ENCODE data around the gene RAD51B. TPM values are rescaled to one million over a fixed set of nuclear protein-coding genes. Genes with fewer than 3 reads are reported as not detected.
"Not testable (repeated sequence)": the region's sequence is repeated elsewhere in the genome, so short reads cannot be mapped to it uniquely, and the experiment has no call there.

Gene RAD51B
- total RNA-seq, 2 donors from 2014 or later, result 9.3 to 12.1 TPM

DNA sequence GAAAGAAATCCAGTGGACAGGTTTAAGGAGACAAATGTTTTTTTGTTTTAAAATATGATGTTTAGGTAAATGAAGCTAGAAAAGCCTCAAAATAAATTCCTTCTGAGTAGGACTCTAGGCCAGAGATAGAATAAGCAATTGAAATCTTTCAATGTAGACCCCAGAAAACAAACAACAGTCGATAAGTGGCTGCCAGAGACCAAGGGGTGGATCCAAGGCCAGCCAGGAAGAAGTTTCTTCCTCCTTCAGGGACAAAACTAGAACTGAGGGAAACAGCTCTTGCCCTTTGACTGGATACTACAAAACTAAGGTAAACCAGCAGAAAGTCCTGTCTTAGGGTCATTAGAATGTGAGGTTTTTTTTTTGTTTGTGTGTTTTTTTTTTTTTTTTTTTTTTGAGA is 481.6 kb downstream of the RAD51B start:
- Histone ChIP-seq H3K27ac (no peak overlapping the region), H3K9me3 (no peaks in the 10 kb centered on the region)
- ATAC-seq (ENCODE audit: insufficient number of reproducible peaks, low FRiP score, low read depth), result no peak

DNA sequence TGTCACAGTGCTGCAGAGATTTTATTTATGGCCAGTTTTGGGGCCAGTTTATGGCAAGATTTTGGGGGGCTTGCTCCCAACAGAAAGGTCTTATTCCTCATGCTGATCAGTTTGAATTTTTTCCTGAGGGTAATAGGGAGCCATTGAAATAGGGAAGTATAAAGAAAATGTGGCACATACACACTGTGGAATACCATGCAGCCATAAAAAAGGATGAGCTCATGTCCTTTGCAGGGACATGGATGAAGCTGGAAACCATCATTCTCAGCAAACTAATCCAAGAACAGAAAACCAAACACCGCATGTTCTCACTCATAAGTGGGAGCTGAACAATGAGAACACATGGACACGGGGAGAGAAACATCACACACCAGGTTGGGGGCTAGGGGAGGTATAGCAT is 483.4 kb downstream of the RAD51B start:
- H3K4me3 ChIP-seq; H3K9me3 ChIP-seq; H3K36me3 ChIP-seq; H3K27ac ChIP-seq; H3K27me3 ChIP-seq (replicated peaks; ENCODE audit: insufficient read depth); DNase-seq (ENCODE audit: low spot score); ATAC-seq (ENCODE audit: insufficient number of reproducible peaks, low FRiP score, low read depth): not testable (repeated sequence)
- peaks cover 0 to 20% of the 10 kb centered on the region in 2 donors for H3K4me1 ChIP-seq (ENCODE audit: control insufficient read depth in 1 of 2, low read depth in 2 of 2)

More for the DNA sequence above, 481.6 kb downstream of the RAD51B start:
- H3K36me3 ChIP-seq, result no peaks in the 10 kb centered on the region
- H3K27me3 ChIP-seq (replicated peaks; ENCODE audit: insufficient read depth), result no peaks in the 10 kb centered on the region
- TF ChIP-seq, protein P1, sequence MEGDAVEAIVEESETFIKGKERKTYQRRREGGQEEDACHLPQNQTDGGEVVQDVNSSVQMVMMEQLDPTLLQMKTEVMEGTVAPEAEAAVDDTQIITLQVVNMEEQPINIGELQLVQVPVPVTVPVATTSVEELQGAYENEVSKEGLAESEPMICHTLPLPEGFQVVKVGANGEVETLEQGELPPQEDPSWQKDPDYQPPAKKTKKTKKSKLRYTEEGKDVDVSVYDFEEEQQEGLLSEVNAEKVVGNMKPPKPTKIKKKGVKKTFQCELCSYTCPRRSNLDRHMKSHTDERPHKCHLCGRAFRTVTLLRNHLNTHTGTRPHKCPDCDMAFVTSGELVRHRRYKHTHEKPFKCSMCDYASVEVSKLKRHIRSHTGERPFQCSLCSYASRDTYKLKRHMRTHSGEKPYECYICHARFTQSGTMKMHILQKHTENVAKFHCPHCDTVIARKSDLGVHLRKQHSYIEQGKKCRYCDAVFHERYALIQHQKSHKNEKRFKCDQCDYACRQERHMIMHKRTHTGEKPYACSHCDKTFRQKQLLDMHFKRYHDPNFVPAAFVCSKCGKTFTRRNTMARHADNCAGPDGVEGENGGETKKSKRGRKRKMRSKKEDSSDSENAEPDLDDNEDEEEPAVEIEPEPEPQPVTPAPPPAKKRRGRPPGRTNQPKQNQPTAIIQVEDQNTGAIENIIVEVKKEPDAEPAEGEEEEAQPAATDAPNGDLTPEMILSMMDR (IDR thresholded peaks at IDR 0.05), result no peak
- no peak for DNase-seq (ENCODE audit: low spot score)
- H3K4me3 ChIP-seq, result no peak overlapping the region
- peaks cover 0 to 11% of the 10 kb centered on the region in 2 donors for H3K4me1 ChIP-seq (ENCODE audit: control insufficient read depth in 1 of 2, low read depth in 2 of 2)

DNA sequence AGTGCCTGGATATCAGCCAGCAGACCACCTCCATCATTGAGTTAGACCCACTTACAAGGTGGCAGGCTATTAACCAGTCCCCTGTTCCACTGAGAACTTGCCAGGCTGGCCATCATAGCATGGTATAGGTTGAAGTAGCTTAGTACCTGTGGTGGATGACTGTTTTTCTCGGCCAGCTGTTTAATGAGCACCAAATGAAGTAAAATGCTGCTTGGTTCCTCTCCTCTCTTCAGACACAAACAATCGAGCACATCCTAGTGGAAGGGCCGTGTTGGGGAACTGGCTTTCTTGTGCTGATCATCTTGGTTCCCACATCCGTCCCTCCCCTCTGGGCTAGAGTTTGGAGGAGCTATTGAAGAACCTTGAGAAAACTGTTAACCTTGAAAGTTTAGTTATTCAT is 486.2 kb downstream of the RAD51B start:
- TF ChIP-seq, protein P1 (IDR thresholded peaks at IDR 0.05), result no peak
- Histone ChIP-seq H3K36me3 (no peaks in the 10 kb centered on the region), H3K4me3 (no peak overlapping the region), H3K27me3 (replicated peaks; ENCODE audit: insufficient read depth) (no peaks in the 10 kb centered on the region), H3K27ac (no peak overlapping the region), H3K4me1 (ENCODE audit: control insufficient read depth in 1 of 2, low read depth in 2 of 2) (peaks cover 18 to 37% of the 10 kb centered on the region in 2 donors), H3K9me3 (no peaks in the 10 kb centered on the region)
- DNase-seq (ENCODE audit: low spot score) (no peak), ATAC-seq (ENCODE audit: insufficient number of reproducible peaks, low FRiP score, low read depth) (no peak)

DNA sequence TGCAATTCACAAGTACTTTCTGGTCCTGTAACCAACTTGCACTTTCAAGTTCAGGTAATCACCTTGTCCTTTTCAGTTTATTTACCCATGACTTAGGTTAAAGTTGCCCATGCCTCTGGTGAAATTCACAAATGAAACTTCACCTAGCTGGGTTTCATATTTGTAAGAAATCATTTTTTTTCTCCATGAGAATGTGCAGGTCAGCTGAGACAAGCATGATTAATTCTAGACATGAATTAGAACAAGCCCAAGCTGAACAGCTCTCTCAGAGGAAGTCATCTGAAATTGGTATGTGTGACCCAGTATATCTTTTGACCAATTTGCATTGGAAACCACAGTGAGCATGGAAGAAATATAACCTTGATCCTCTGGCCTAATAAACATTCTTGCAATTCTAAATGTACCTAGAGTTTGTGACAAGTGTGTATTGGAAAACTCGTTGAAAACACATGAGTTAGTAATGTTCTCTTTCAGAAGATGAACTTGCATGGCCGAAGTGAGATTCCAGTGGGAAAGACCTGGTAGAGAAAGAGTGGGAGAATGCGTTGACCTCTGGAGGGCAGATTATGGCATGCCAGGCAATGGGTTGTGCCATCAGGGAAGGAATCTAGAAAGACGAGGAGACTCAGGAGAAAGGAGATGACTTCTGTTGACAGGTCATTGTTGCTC is 486.8 kb downstream of the RAD51B start:
- no peaks in the 10 kb centered on the region for H3K36me3 ChIP-seq
- DNase-seq (ENCODE audit: low spot score), result no peak
- no peak overlapping the region for H3K4me3 ChIP-seq
- TF ChIP-seq, protein P1 (IDR thresholded peaks at IDR 0.05), result no peak
- peak overlapping the region; percentile 57 to 83 for H3K27ac ChIP-seq
- H3K9me3 ChIP-seq, result no peaks in the 10 kb centered on the region
- ATAC-seq (ENCODE audit: insufficient number of reproducible peaks, low FRiP score, low read depth), result no peak
- no peaks in the 10 kb centered on the region for H3K27me3 ChIP-seq (replicated peaks; ENCODE audit: insufficient read depth)
- H3K4me1 ChIP-seq (ENCODE audit: control insufficient read depth in 1 of 2, low read depth in 2 of 2), result peaks cover 18 to 37% of the 10 kb centered on the region in 2 donors

DNA sequence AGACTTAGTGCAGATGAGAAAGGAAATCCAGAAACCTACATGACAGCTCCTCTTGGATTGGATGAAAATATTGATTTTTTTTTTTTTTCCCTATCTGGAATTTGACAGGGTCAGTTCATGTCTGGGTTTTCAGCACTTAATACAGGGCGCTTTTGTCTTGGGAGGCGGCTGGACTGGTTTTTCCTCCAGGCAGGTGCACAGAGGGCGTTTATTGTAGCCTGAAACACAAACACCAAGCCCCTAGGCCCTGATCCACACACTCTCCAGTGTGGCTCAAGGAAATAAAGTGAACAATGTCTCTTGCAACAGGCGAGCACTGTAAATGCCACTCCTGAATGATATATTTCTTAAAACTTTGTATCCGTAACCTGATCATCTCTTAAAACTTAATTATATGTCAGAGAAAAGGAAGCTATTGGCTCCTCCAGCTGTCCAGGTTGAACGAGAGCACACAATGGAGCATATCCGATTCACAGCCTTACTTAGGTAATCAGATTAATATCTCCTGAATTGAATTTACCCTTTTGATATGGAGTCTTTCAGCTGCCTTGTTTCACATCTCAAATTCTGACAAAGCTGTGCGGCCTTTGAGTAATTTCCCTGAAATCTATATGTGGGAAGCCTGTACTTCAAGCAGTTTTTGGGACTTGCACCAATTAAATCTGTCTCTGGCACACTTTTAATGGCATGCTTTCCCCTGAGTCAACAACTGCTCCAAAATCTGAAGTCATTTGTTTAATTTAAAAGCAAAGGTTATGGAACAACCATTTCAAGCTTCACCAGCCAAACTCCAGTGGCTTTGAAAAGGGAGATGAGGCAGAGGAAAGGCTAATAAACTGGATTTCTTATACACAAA is 487.6 kb downstream of the RAD51B start:
- Histone ChIP-seq H3K27ac (peak overlapping the region; percentile 57 to 83), H3K4me1 (ENCODE audit: control insufficient read depth in 1 of 2, low read depth in 2 of 2) (peaks cover 18 to 37% of the 10 kb centered on the region in 2 donors), H3K4me3 (peak overlapping the region; percentile 13), H3K27me3 (replicated peaks; ENCODE audit: insufficient read depth) (no peaks in the 10 kb centered on the region), H3K36me3 (no peaks in the 10 kb centered on the region), H3K9me3 (no peaks in the 10 kb centered on the region)
- peak; percentile 19 for ATAC-seq (ENCODE audit: insufficient number of reproducible peaks, low FRiP score, low read depth)
- TF ChIP-seq, protein P1 (IDR thresholded peaks at IDR 0.05), result no peak
- no peak for DNase-seq (ENCODE audit: low spot score)

All from thoracic aorta (tissue), 2 donors.